GM19099 (cell line): ENCODE results near the gene EP300.
A peak's percentile ranks its signal among the peaks of the same experiment; 100 is the strongest.

Experiments
- POLR2A ChIP-seq: IDR thresholded peaks from 3 replicates; pipeline ENCODE4 v1.6.1; 2011; ENCODE audit warnings: low read depth; ENCODE audit not compliant: insufficient read length; ENCODE audit errors: extremely low read depth

EP300 gene

GRCh38 chr22:41092023-41092817 lies at the start of gene EP300:
Gene EP300, plus strand, starts transcription at chr22:41092592. Its CDS starts 413 bp downstream, at chr22:41093005.
- TF ChIP-seq POLR2A: peak; percentile 69

GRCh38 chr22:41043722-41044121 lies 48.7 kb upstream of the EP300 start:
- no peak for TF ChIP-seq POLR2A

GRCh38 chr22:41047801-41048211 lies 44.6 kb upstream of the EP300 start:
- TF ChIP-seq POLR2A: no peak

GRCh38 chr22:41048791-41049717 lies 43.3 kb upstream of the EP300 start:
- no peak for TF ChIP-seq POLR2A

GRCh38 chr22:41050883-41051282 lies 41.5 kb upstream of the EP300 start:
- TF ChIP-seq POLR2A: no peak

- TF ChIP-seq POLR2A: no peak
Observed at GRCh38 chr22:41052661-41053490, 39.5 kb upstream of the EP300 start.

- TF ChIP-seq POLR2A: no peak
Observed at GRCh38 chr22:41057076-41057475, 35.3 kb upstream of the EP300 start.

- no peak for TF ChIP-seq POLR2A
Observed at GRCh38 chr22:41062146-41062545, 30.2 kb upstream of the EP300 start.

- no peak for TF ChIP-seq POLR2A
Observed at GRCh38 chr22:41070665-41071331, 21.6 kb upstream of the EP300 start.

GRCh38 chr22:41074061-41074460 lies 18.3 kb upstream of the EP300 start:
- TF ChIP-seq POLR2A: no peak

- TF ChIP-seq POLR2A: no peak
Observed at GRCh38 chr22:41074466-41074865, 17.9 kb upstream of the EP300 start.

- TF ChIP-seq POLR2A: no peak
Observed at GRCh38 chr22:41074941-41075710, 17.3 kb upstream of the EP300 start.

- TF ChIP-seq POLR2A: no peak
Observed at GRCh38 chr22:41075946-41076345, 16.4 kb upstream of the EP300 start.

- TF ChIP-seq POLR2A: no peak
Observed at GRCh38 chr22:41076857-41077256, 15.5 kb upstream of the EP300 start.

- no peak for TF ChIP-seq POLR2A
Observed at GRCh38 chr22:41078931-41079330, 13.5 kb upstream of the EP300 start.
